Retina (tissue), 1 donor: ENCODE data around the gene POC1A.
A peak's percentile ranks its signal among the peaks of the same experiment; 100 is the strongest.
"Not testable (repeated sequence)": the region's sequence is repeated elsewhere in the genome, so short reads cannot be mapped to it uniquely, and the experiment has no call there.

Experiments used
- DNase-seq: peaks from one replicate; pipeline ENCODE4 v3.0.0-alpha.2; 2016

Gene POC1A

DNA sequence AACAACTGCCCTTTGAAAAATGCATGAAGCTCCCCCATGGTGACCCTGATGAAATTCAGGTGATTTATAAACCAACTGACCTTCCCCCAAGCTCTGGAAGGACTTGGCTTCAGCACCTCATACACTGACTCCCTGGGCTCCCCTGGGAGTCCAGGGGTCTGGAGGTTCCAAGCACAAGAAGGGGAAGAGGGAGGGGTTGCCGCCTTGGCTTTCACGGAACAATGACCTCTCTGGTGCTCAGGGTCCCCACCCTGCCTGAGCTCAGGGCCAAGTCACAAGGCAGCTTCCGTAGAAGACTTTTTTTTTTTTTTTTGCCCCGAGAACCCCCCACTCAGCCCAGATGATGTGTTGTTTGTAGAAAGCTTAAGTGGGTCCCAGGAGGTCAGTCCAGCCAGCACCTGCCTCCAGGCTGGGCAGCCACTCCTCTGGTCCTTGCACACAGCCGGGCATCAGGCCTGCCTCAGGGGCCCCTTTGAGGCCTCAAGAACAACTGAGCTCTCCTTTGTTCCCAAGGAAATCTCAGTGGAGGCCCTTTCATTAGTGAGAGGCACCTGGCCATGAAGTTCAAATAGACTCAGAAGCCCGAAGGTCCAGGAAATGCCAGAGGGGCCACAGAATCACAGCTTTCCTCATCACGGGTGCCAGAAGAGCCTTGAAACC is 29.7 kb upstream of the POC1A start:
- DNase-seq = no peak

DNA sequence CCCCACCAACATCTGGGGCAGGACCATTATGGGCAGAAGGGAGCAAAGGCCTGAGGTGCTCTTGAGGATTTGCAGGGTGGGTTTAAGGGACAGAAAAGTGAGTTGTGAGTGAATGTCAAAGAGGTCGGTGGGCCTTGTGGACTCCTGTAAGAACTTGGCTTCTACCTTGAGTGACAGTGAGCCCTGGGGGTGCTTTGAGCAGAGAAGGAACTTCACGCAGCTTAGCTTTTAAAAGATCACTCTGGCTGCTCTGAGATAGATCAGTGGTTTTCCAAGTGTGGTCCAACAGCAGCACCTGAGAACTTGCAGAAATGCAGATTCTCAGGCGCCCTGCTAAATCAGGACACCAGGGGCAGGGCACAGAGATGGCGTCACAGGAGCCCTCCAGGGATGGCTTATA is 28.5 kb upstream of the POC1A start:
- DNase-seq = no peak

DNA sequence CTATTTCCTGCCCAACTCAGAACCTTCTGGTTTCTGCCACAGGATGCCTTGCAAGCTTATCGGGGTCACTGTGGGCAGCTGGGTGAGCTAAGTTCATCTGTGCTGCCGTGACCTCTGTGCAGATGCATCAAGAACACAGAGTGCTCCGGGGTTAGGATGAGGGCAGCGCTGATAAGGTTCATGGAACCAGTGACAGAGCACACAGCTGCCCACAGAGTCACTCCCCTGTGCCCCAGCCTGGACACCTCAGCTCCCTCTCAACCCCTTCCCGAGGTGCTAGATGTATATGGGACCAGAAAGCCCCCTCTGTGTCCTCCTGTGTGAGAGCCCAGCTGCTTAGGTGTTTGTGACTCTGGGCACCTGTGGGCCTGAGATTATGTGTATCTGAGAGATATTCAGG is 28.0 kb upstream of the POC1A start:
- DNase-seq = no peak

DNA sequence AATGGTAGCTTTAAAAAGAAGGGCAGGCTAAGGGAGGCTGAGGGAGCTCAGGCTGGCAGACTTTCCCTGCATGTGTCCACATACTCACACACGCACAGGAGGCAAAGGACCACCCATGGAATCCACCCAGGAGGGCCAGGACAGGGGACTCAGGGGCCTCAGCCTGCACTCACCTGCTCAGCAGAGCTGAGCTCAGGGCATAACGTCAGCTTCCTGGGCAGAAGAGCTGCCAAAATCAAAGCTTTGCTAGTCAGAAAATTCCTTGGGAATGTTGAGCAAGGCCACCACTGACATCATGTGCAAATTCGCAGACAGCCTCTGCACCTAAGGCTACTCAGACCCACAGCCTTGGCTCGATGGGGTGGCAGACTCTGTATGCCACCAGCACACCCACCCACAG is 27.3 kb upstream of the POC1A start:
- no peak for DNase-seq

DNA sequence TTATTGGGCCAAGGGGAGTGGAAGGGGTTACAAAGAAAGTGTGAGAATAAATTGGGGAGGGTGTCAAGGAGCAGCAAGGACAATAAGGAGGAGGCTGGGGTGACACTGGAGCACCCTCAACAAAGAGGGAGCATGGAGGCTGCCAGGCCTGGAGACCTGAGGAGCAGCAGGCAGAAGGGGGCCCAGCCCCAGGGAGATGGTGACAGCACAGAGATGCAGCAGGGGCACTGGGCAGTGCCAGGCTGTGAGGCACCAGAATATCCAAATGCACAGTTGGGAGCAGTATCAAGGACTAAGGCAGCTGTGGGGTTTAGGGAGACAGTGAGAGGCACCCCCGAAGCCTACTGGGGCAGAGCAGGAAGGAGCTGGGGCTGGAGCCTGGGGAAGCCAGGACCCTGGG is 24.3 kb upstream of the POC1A start:
- DNase-seq = no peak

DNA sequence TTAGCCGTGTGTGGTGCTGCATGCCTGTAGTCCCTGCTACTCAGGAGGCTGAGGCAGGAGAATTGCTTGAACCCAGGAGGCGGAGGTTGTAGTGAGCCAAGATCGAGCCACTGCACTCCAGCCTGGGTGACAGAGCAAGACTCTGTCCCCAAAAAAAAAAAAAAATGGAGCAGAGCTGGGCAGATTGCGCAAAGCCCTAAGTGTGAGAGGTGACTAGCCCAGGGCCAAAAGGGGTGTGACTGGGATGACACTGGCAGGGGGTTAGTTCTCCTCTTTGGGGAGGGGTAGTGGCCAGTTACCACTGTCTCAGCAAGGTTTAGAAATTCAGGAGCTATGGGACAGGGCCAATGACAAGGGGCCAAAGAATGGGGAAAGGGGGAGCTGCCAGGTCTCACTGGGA is 23.9 kb upstream of the POC1A start:
- DNase-seq = not testable (repeated sequence)

DNA sequence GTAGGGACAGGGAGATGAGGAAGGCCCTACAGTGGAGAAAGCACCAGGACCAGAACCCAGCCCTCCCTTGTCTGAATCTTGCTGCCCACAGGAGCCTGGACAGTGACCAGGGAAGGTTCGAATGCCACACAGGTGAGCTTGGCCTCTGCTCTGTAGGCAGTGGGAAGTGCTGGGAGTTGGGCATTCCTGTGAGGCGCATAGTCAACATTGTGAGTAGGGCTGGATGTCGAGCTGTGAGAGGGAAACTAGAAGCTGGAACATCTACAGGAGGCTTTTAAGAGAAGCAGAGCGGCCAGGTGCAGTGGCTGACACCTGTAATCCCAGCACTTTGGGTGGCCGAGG is 23.4 kb upstream of the POC1A start:
- no peak for DNase-seq

DNA sequence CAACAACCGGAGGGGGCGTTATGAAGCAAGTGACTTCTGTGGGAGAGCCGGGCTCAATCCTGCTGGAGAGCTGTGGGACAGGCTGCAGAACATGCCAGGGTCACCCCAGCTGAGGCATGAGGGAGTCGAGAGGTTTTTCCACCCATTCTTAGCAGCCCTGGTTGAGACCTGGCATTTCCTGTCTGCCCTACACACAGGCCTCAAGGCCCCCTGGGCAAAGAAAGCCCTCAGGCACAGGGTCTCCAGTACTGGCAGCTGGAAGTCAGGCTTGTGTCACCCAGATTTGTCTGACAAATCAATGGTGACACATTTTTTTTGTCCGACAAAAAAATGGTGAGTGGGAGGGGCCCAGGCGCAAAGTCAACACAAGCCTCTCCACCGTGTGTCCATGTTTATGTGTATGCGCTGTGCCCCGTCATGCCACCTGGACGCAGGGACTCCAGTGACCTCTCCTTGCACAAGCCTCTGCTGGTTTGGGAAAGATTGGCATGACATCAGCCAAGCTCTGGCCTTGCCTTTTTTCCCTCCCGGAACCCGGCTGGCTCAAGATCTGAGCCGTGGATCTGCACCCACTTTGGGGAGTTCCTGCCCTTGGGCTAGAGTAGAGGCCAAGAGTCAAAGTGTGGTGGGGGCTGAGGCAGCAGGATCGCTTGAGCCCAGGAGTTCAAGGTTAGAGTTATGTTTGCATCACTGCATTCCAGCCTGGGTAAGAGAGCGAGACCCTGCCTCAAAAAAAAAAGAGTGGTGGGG is 22.9 kb upstream of the POC1A start:
- DNase-seq = peak; percentile 56

DNA sequence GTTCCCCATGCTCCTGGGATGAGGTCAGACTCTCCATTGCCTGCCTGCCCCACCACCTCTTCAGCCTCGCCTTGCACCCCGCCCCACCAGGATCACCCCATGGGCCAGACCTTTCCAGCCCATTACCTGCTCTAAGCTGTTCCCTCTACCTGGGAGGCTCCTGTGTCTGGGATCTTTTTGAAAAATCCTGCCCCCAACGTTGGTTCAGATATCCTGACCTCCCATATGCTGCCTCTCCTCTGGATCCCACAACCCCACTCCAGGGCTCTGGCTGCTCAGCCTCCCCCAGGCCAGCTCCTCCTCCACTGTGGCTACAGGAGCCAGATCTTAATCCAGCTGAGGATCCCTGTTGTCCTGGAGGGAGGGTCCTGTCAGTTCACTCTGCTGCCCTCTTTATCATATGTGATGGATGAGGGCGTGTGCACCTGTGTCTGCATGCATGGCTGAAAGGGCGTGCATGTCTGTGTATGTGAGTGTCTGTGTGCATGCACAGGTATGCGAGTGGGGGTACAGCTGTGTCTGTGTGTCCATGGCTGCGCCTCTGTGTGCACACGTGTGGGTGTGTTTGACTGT is 22.0 kb upstream of the POC1A start:
- peak; percentile 18 for DNase-seq

DNA sequence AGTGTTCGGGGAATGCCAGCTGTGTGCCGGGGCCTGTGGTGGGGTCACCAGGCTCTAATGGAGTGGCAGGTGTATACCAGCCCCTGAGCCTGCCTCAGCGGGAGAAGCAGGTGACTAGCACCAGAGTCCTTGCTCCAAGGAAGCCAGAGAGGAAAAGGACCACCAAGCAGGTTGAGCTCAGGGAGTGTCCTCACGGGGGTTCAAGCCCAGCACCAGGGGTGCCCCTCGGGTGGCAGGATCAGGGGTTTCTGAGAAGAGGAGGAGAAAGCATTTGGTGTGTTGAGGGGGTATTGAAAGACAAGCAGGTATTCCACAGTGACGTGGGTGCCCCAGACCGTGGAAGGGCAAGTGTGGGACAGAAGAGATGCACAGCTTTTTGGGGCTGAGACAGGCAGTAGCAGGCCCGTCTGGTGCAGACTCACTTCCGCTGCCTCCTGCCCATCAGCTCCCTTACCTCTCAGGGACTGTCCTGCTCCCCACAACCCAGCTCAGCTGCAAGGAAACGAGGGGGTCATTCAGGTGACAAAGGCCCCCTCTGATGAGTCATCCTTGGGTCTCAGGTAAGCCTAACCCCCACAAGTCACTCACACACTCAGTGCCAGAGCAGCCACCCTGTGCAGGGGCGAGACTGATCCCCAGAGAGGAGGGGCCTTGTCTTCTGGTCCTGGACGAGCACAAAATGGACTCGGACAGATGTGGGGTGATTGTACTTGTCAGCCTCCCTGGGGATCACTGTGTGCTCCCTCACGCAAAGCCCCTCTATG is 21.4 kb upstream of the POC1A start:
- no peak for DNase-seq

DNA sequence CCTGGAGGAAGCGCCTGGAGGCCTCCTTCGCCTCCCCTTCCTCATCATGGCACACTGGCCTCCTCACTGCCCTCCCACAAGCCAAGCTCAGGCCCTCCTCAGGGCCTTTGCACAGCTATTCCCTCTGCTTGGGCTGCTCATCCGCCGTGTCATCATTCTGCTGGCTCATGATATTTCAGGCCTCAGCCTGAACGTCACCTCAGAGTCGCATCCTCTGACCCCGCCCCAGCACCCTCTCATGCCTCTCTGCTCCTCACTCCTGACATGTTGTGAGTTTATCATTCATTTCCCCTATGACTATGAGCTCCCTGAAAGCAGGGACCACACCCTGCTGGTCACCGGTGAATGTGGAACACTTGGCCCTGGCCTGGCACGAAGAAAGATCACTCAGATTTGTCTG is 20.7 kb upstream of the POC1A start:
- DNase-seq = no peak

DNA sequence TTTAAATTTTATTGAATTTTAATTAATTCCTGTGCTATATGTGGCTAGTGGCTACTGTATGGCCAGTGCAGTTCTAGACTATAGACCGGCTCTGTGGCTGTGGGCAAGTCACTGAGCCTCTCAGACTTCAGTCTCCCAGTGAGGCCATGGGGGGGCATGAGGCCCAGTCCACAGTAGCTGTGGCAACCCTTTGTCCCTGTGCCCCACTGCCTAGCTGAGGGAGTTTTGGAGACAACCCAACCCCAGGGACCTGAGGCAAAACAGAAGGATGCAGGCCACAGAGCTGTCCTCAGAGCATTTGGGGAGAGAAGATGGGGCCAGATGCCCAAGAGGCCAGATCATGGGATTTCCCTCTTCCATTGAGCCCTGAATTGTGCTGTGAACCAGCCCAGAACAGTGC is 18.9 kb upstream of the POC1A start:
- DNase-seq = no peak

DNA sequence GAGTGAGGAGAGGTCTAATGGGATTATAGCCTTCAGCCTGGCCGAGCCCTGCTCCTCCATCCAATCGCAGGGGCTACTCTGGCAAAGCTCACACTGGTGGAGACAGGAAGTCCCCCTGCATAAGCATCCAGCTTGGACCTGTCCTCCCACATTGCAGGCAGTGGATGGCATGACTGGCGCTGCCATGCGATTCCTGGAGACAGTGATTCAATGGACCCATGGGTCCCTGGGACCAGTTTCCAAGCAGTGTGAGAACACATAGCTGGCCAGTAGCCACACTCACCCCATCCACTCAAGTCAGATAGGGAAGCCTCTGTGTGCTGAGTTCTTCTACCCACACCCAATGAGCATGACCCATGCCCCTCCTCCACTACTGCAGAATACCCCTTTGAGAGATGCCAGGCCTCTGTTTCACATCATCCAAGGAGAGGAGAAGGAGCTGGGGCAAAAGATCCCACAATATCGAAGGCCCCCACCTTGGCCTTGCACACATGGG is 18.1 kb upstream of the POC1A start:
- DNase-seq = no peak

DNA sequence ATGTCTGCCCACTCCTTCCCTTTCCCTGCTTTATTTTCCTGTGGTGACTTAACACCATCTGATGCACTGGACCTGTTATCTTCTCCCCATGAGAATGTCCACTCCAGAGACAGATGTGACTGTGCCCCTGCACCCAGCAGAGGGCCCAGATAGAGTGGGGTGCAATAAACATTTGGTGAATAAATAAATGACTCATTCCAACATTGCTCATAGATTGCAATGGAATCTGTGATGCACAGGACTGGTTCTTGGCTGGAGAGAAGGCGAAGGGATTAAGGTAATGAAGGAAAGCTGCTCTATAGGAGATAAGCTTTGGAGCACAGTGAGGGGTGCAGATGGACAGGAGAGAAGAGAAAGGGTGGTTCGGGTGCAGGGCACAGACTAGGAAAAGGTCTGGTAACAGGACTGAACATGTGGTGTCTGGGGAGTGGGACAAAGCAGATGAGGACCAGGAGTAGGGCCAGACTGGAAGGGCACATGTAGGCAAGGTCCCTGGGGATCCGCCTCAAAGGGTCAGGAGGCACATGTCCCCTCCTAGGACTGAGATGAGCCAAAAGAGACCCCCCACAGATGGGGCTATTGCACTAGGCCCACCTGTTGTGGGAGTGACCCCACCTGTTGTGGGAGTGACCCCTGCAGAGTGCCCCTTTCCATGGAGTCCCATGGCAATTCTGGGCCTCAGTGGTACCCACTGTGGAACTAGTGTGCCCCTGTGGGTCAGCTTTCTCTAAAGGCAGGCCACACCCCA is 17.5 kb upstream of the POC1A start:
- no peak for DNase-seq

DNA sequence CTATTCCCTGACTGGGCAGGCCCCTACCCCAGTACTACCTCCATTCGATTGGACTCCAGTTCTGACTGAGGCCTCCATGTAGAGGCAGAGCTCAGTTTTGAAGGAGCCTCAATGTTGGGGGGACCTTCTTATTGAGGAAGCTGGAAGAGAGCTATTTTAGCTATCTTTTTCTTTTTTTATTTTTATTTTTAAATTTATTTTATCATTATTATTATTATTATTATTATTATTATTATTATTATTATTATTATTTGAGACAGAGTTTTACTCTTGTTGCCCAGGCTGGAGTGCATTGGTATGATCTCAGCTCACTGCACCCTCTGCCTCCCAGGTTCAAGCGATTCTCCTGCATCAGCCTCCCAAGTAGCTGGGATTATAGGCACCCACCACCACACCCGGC is 16.0 kb upstream of the POC1A start:
- DNase-seq = not testable (repeated sequence)

DNA sequence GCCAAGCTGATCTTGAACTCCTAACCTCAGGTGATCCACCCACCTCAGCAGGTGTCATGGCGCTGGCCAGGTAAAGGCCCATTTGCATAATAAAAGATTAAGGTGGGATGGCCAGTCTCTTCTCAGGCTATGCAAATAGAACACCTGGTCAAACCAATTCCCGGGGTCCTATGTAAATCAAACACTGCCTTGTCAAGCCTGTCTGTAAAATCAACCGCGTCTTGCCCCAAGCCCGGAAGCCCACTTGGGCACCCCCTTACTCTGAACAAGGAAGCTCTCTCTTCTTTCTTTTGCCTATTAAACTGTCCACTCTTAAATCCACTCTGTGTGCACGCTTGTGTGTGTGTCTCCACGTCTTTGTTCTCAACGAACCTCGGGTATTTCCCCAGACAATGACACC is 13.0 kb upstream of the POC1A start:
- no peak for DNase-seq

DNA sequence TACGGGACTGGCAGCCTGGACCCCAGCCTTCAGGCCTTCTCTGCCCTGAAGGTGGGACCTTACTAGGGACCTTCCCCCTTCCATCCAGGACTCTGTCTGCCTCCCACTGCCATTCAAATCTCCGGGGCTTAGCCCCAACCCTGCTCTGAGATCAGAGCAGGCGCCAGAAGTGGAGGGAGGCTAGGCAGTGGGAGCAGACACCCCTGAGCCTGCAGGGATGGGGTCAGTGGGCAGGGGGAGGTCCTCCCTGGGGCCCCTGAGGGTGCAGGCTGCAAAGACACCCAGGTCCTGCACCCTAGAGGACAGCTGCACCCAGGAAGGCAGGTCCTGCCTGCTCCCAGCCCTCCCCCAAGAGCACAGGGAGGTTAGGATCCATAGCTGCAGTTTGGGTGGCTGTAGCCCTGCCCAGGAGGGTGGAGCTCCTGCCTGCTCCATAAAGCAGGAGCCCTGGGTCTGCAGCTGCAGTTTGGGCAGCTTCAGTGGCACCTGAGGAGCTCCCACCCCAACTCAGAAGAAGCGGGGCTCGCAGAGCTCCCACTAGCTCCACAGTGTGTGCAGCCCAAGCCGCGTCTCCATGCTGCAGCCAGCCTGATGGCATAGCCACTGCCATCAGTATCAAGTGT is 8.1 kb upstream of the POC1A start:
- DNase-seq = no peak

DNA sequence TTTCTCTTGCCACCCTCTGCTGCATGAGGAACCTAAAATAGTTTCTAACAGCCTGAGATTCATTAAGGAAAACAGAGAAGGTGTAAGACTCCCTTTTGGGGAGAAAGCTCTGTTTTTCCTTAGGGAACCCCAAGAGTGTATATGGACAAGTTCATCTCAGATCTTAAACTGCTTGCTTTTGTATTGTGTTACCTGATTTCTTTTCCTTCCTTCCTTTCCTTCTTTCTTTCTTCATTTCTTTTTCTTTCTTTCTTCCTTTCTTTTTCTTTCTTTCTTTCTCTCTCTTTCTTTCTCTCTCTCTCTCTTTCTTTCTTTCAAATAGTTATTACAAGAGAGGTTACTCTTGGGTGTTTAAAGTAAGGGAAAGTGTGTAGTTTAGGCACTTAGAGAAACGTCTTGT is 5.3 kb upstream of the POC1A start:
- DNase-seq = no peak

DNA sequence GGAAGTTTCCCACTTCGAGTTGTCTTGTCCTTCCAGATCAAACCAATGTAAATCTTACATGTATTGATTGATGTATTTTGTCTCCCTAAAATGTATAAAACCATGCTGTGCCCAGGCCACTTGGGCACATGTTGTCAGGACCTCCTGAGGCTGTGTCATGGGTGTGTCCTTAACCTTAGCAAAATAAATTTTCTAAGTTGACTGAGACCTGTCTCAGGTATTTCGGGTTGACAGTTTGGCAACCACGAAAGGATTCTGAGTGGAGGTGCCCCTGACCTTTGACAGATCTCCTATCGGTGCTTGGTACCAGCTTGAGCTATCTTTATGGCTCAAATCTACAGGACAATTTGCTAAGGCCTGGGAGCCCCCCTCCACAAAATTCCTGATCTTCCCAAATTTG is 1.7 kb upstream of the POC1A start:
- no peak for DNase-seq

DNA sequence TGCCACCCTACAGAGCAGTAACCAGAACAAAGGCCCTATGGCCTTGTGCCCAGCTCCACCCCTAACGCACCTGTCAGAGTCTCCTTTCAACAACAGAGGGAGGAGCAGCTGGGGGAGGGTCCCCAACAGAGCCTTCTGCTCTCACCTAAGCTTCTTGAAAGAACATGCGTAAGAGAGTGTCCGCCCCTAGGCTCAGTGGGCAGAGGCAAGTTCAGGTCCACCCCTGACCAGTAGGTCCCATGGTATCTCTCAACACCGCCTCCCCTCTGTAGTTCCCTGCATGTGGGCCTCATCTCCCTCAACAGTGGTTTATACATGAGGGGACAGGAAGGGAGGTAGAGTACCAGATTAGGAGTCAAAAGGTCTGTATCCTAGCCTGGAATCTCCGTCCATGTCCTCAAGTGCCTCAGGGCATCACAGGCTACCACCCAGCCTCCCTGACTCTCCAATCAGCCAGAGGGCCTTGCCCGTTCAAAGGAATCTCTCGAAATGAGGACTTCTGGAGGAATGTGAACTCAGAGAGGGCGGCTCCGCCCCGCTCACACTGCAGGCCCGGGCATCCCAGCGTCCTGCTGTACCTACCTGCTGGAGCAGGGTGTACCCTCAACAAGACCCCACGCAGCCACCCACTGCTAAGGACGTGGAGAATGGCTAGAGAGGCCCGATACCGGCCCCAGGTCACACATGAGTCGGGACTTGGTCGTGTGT is 680 bp downstream of the POC1A start:
- no peak for DNase-seq

DNA sequence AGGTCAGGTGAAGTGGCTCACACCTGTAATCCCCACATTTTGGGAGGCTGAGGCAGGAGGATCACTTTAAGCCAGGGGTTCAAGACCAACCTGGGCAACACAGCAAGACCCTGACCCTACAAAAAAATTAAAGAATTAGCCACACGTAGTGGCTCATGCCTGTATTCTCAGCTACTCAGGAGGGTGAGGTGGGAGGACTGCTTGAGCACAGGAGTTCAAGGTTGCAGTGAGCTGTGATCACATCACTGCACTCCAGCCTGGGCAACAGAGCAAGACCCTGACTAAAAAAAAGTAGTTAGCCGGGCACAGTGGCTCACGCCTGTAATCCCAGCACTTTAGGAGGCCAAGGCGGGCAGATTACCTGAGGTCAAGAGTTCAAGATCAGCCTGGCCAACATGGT is 2.2 kb downstream of the POC1A start:
- DNase-seq = not testable (repeated sequence)

DNA sequence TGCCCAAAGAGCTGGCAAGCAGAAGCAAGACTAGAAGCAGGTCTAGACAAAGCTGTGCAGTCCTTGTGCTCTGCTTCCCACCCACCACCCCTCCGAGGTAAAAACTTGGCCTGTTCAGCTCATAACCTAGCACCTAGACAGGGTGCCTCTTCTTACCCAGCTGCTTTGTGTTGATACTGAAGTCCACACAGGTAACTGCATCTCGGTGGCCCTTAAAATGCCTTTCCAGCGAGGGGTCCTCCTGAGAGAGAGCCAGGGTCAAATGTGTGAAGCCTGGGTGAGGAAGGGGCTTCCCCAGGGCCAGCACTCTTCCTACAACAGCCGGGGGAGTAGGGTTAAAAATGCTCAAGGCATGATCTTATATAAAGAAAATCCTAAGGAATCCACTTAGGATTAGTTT is 3.4 kb downstream of the POC1A start:
- no peak for DNase-seq
